Adipose tissue (tissue), 3 donors: ENCODE data around the gene IARS1. TPM values are rescaled to one million over a fixed set of nuclear protein-coding genes. Genes with fewer than 3 reads are reported as not detected.

ENCODE experiments used
- H3K27ac ChIP-seq: one replicate; pipeline ENCODE4 v1.5.1; 2013; ENCODE audit warnings: low read depth, low read length
- WGBS, 3 donors: extraction: QIAGEN DNeasy Blood & Tissue Kit; methylation state at CpG; one replicate each; pipeline ENCODE4 v1.1.7; 2013; 5-methylcytosine and 5-hydroxymethylcytosine counted together
- polyA plus RNA-seq, 3 donors: library from polyadenylated mRNA; stranded (reverse); fragments of 200-250 nt; gene quantifications; one replicate each; pipeline ENCODE4 v1.2.3, GENCODE V29; 2013
- donor health status: healthy with polysubstance abuse.
- donor health status: Bipolar disorder and iron deficiency.
- donor health status: healthy.

The IARS1 gene
- polyA plus RNA-seq, 3 donors: 16.2 to 31.9 (median 23.6) TPM

GRCh38 chr9:92299116-92299515 lies 5.6 kb upstream of the IARS1 start:
- 76 to 91% (median 78%) methylated on average over 1 of the region's 1 CpG for WGBS, 3 donors
- no peak overlapping the region for H3K27ac ChIP-seq

- 87 to 94% (median 89%) methylated on average over 3 of the region's 3 CpGs for WGBS, 3 donors
- H3K27ac ChIP-seq: no peak overlapping the region
These were observed 4.5 kb upstream of the IARS1 start for GRCh38 chr9:92298036-92298435.

GRCh38 chr9:92297611-92298010 lies 4.1 kb upstream of the IARS1 start:
- WGBS, 3 donors: 81 to 94% (median 83%) methylated on average over 3 of the region's 3 CpGs
- no peak overlapping the region for H3K27ac ChIP-seq

- 39 to 73% (median 51%) methylated on average over 4 of the region's 4 CpGs for WGBS, 3 donors
- no peak overlapping the region for H3K27ac ChIP-seq
These were observed 2.3 kb upstream of the IARS1 start for GRCh38 chr9:92295827-92296258.

- 50 to 83% (median 82%) methylated on average over 7 of the region's 7 CpGs for WGBS, 3 donors
- no peak overlapping the region for H3K27ac ChIP-seq
These were observed 1.8 kb upstream of the IARS1 start for GRCh38 chr9:92295240-92295790.

GRCh38 chr9:92294297-92294676 lies 790 bp upstream of the IARS1 start:
- no peak overlapping the region for H3K27ac ChIP-seq
- WGBS, 3 donors: 11 to 24% (median 14%) methylated on average over 13 of the region's 13 CpGs

- WGBS, 3 donors: 1 to 2% (median 1%) methylated on average over 5 of the region's 5 CpGs
- H3K27ac ChIP-seq: no peak overlapping the region
These were observed 482 bp downstream of the IARS1 start for GRCh38 chr9:92293075-92293354.

GRCh38 chr9:92292338-92293074 lies 991 bp downstream of the IARS1 start:
- no peak overlapping the region for H3K27ac ChIP-seq
- WGBS, 3 donors: 40 to 47% (median 41%) methylated on average over 8 of the region's 8 CpGs

- H3K27ac ChIP-seq: no peak overlapping the region
- 69 to 89% (median 78%) methylated on average over 2 of the region's 2 CpGs for WGBS, 3 donors
These were observed 1.9 kb downstream of the IARS1 start for GRCh38 chr9:92291577-92291976.

GRCh38 chr9:92290785-92291429 lies 2.6 kb downstream of the IARS1 start:
- H3K27ac ChIP-seq: no peak overlapping the region
- 53 to 90% (median 84%) methylated on average over 1 of the region's 1 CpG for WGBS, 3 donors

- H3K27ac ChIP-seq: no peak overlapping the region
- 86 to 96% (median 95%) methylated on average over 5 of the region's 5 CpGs for WGBS, 3 donors
These were observed 3.6 kb downstream of the IARS1 start for GRCh38 chr9:92289708-92290390.

- H3K27ac ChIP-seq: no peak overlapping the region
- 48 to 96% (median 89%) methylated on average over 1 of the region's 1 CpG for WGBS, 3 donors
These were observed 14.2 kb downstream of the IARS1 start for GRCh38 chr9:92279302-92279701.

GRCh38 chr9:92278110-92278509 lies 15.4 kb downstream of the IARS1 start:
- 78 to 98% (median 86%) methylated on average over 2 of the region's 2 CpGs for WGBS, 3 donors
- no peak overlapping the region for H3K27ac ChIP-seq

GRCh38 chr9:92276331-92277032 lies 17.0 kb downstream of the IARS1 start:
- H3K27ac ChIP-seq: no peak overlapping the region
- 41 to 71% (median 54%) methylated on average over 11 of the region's 11 CpGs for WGBS, 3 donors

- H3K27ac ChIP-seq: no peak overlapping the region
- WGBS, 3 donors: 70 to 93% (median 76%) methylated on average over 6 of the region's 6 CpGs
These were observed 18.0 kb downstream of the IARS1 start for GRCh38 chr9:92275541-92275940.

GRCh38 chr9:92270511-92270910 lies 23.0 kb downstream of the IARS1 start:
- 85 to 94% (median 86%) methylated on average over 5 of the region's 5 CpGs for WGBS, 3 donors
- H3K27ac ChIP-seq: no peak overlapping the region

GRCh38 chr9:92266486-92266885 lies 27.0 kb downstream of the IARS1 start:
- H3K27ac ChIP-seq: no peak overlapping the region
- WGBS, 3 donors: 71 to 81% (median 78%) methylated on average over 4 of the region's 4 CpGs

GRCh38 chr9:92265154-92265553 lies 28.3 kb downstream of the IARS1 start:
- WGBS, 3 donors: 94 to 95% (median 94%) methylated on average over 3 of the region's 3 CpGs
- H3K27ac ChIP-seq: no peak overlapping the region

- whole genome bisulfite sequencing, 3 donors: 34 to 63% (median 39%) methylated on average over 1 of the region's 1 CpG
- H3K27ac ChIP-seq: no peak overlapping the region
These were observed 30.4 kb downstream of the IARS1 start for GRCh38 chr9:92263131-92263530.
